HUES64 (cell line): Measurements from ENCODE around the gene ZNF785.

Experiments
- H3K27ac ChIP-seq: 2 replicates; pipeline ENCODE4 v1.7.0; 2013; ENCODE audit warnings: low read depth, low read length, inconsistent platforms
- H3K27me3 ChIP-seq: 2 replicates; pipeline ENCODE4 v1.6.1; 2013; ENCODE audit warnings: mild to moderate bottlenecking, low read length; ENCODE audit not compliant: insufficient read depth
- H3K36me3 ChIP-seq: 2 replicates; pipeline ENCODE4 v1.6.1; 2013; ENCODE audit warnings: mild to moderate bottlenecking, low read length; ENCODE audit not compliant: insufficient read depth
- H3K4me1 ChIP-seq: 2 replicates; pipeline ENCODE4 v1.6.1; 2013; ENCODE audit warnings: mild to moderate bottlenecking, low read length, moderate library complexity; ENCODE audit not compliant: insufficient read depth
- H3K4me3 ChIP-seq: 2 replicates; pipeline ENCODE4 v1.5.1; 2013; ENCODE audit warnings: mild to moderate bottlenecking, low read length, moderate library complexity
- H3K9ac ChIP-seq: 2 replicates; pipeline ENCODE4 v1.6.1; 2013; ENCODE audit warnings: mild to moderate bottlenecking, low read depth, low read length
- H3K9me3 ChIP-seq: 2 replicates; pipeline ENCODE4 v1.6.1; 2013; ENCODE audit warnings: low read depth, low read length; ENCODE audit not compliant: insufficient read depth
- WGBS: fragments of 150-250, 120-280 bp; methylation state at CpG from one replicate; pipeline ENCODE4 v1.1.7; 2013; ENCODE audit warnings: missing lambda C conversion rate; 5-methylcytosine and 5-hydroxymethylcytosine counted together

The ZNF785 gene

DNA sequence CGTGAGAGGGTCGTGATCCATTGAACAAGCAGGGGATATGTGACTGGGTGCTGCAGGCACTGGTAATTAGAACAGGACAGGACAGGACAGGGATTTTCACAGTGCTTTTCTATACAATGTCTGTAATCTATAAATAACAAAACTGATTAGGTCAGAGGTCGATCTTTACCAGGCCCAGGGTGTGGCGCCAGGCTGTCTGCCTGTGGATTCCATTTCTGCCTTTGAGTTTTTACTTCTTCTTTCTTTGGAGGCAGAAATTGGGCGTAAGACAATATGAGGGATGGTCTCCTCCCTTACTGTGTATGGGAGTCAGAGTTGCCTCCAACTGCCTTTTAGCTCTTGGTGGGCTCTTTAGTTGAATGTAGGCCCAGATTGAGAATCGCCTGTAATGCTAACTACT lies 25.8 kb downstream of the ZNF785 start:
- H3K27ac ChIP-seq, result no peak overlapping the region
- peaks cover 11% of the 10 kb centered on the region for H3K36me3 ChIP-seq
- H3K4me3 ChIP-seq, result no peak overlapping the region
- H3K9me3 ChIP-seq, result no peaks in the 10 kb centered on the region
- 96% methylated on average over 6 of the region's 6 CpGs for WGBS
- H3K27me3 ChIP-seq, result no peaks in the 10 kb centered on the region
- no peak overlapping the region for H3K9ac ChIP-seq
- no peaks in the 10 kb centered on the region for H3K4me1 ChIP-seq

DNA sequence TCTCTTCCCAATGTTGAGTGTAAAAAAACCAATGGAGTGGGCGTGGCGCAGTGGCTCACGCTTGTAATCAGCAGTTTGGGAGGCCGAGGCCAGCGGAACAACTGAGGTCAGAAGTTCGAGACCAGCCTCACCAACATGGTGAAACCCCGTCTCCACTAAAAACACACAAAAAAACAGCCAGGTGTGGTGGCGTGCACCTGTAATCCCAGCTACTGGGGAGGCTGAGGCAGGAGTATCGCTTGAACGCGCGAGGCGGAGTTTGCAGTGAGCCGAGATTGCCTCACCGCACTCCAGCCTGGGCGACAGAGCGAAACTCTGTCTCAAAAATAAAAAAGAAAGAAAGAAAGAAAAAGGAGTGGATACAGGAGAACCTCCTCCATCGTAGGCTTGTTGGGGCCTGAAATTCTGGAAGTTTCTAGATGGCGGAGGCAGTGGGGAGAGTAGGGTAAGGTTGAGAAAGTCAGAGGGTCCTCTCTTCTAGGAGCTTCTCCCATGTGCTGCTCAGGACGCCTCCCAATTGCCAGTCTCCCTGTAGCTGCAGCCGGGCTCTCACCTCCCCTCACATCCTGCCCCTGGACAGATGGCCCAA lies 26.6 kb downstream of the ZNF785 start:
- Histone ChIP-seq H3K4me1 (no peaks in the 10 kb centered on the region), H3K4me3 (peak overlapping the region; percentile 84), H3K27me3 (no peaks in the 10 kb centered on the region)

DNA sequence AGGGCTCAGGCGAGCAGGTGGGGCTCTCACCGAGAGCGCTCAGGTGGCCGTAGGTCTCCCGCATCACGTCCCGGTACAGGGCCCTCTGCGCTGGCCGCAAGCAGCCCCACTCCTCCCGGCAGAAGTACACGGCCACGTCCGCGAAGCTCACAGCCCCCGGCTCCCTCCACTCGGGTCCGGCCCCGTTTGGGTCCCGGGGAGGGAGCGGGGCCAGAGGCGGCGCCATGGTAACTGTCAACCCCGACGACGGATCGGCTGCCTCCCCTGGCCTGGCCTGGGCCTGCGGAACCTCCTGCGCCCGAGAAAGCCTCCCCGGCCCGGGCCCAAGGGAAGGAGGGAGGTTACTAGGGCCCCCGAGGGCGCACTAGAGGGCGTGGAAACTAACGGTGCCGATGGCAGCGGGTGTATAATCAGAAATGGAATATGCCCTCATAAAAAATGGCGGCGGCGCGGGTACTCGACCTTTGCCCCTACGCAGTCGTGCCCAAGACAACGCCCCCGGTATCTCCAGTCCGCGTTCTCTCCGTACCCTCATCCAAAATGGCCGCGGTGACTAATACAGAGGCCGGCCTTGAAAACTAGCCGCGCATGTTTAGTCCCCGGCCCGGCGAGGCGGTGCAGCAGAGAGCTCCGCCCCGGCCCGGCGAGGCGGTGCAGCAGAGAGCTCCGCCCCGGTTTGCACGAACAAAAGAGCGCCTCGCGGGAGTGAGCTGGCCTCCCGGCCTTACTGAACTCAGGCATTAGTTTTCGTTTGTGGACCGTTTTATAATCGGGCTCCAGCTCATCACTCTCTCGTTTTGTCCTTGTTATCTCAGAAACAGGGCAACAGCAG lies 27.3 kb downstream of the ZNF785 start, which contains the start of gene ZNF764:
TSS of gene ZNF764 (minus strand) at position 418 of the 832 bp plus-strand sequence. CDS start at position 226, 192 bp downstream.
- Histone ChIP-seq H3K4me1 (no peaks in the 10 kb centered on the region), H3K9me3 (no peaks in the 10 kb centered on the region), H3K36me3 (peaks cover 22% of the 10 kb centered on the region), H3K4me3 (peak within 1 kb of the TSS; percentile 84), H3K27me3 (no peaks in the 10 kb centered on the region), H3K27ac (peak within 1 kb of the TSS; percentile 91; the same call in 1 of the 2 replicates), H3K9ac (peak within 1 kb of the TSS; percentile 78)
- WGBS, result under 1% methylated on average over 74 of the region's 74 CpGs

More for the DNA sequence above, 26.6 kb downstream of the ZNF785 start:
- Histone ChIP-seq H3K27ac (peak overlapping the region; percentile 91; the same call in 1 of the 2 replicates), H3K9ac (peak overlapping the region; percentile 70), H3K36me3 (peaks cover 18% of the 10 kb centered on the region), H3K9me3 (no peaks in the 10 kb centered on the region)
- 87% methylated on average over 21 of the region's 21 CpGs for WGBS

DNA sequence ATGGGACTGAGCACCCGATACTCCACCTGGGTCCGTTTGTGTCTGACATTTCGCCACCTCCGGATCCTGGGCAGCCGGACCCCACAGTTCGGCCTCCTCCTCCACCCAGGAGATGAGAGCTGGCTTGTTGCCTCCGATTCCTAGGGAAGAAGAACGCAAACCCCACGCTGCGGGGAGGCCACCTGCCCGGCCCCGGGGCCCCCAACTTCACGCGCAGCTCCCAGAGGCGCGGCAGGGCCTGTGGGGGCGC lies 27.9 kb downstream of the ZNF785 start:
- peak overlapping the region; percentile 78 for H3K9ac ChIP-seq
- peak overlapping the region; percentile 91; the same call in 1 of the 2 replicates for H3K27ac ChIP-seq
- H3K4me1 ChIP-seq, result no peaks in the 10 kb centered on the region
- no peaks in the 10 kb centered on the region for H3K9me3 ChIP-seq
- WGBS, result 1% methylated on average over 17 of the region's 17 CpGs
- H3K36me3 ChIP-seq, result peaks cover 25% of the 10 kb centered on the region
- peak overlapping the region; percentile 84 for H3K4me3 ChIP-seq
- H3K27me3 ChIP-seq, result no peaks in the 10 kb centered on the region

DNA sequence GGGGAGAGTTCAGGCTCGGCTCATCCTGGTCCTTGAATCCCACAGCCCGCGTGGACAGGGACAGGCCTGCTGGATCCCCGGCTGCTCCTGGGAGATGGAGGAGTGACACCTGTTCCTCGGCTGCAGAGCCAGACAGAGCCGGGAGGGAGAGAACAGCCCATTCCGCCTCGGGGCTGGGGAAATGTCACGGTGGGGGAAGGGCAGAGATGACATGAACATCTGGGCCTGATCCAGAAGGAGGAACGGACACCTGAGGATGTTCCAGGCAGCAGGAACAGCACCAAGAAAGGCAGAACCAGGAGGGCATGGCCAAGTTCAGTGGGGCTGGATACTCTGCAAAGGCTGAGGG lies 29.4 kb downstream of the ZNF785 start:
- Histone ChIP-seq H3K4me3 (no peak overlapping the region), H3K36me3 (peaks cover 25% of the 10 kb centered on the region), H3K27ac (no peak overlapping the region), H3K27me3 (no peaks in the 10 kb centered on the region), H3K9ac (no peak overlapping the region), H3K4me1 (no peaks in the 10 kb centered on the region), H3K9me3 (no peaks in the 10 kb centered on the region)
- 75% methylated on average over 10 of the region's 10 CpGs for WGBS

DNA sequence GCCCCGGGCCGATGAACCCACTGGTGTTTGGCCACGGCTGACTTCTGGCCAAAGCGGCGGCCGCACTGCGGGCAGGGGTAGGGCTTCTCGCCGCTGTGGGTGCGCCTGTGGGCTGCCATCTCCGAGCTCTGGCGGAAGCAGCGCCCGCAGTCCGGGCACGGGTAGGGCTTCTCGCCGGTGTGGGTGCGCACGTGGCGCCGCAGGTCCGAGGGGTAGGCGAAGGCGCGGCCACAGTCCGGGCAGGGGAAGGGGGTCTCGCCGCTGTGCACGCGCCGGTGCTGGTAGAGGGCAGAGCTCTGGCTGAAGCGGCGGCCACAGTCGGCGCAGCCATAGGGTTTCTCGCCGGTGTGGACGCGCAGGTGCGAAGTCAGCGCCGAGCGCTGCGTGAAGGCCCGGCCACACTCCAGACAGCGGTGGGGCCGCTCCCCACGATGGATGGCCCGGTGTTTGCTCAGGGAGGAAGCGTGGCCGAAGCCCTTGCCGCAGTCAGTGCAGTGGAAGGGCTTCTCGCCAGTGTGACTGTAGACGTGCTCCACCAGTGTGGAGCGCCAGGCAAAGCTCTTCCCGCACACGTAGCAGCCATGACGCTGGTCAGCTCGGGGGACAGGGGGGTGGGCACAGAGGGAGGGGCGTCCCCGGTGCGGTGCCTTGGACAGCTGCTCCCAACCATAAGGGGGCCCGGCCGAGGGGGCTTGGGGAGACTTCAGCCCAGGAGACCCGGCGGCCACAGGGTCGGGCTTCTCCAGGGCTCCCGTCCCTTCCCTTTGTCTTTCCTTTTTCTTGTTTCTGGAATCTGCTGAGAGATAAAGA lies 30.0 kb downstream of the ZNF785 start:
- 97% methylated on average over 69 of the region's 69 CpGs for WGBS
- H3K4me3 ChIP-seq, result no peak overlapping the region
- H3K27ac ChIP-seq, result no peak overlapping the region
- no peak overlapping the region for H3K9ac ChIP-seq
- H3K9me3 ChIP-seq, result no peaks in the 10 kb centered on the region
- no peaks in the 10 kb centered on the region for H3K27me3 ChIP-seq
- H3K36me3 ChIP-seq, result peaks cover 25% of the 10 kb centered on the region
- H3K4me1 ChIP-seq, result no peaks in the 10 kb centered on the region

DNA sequence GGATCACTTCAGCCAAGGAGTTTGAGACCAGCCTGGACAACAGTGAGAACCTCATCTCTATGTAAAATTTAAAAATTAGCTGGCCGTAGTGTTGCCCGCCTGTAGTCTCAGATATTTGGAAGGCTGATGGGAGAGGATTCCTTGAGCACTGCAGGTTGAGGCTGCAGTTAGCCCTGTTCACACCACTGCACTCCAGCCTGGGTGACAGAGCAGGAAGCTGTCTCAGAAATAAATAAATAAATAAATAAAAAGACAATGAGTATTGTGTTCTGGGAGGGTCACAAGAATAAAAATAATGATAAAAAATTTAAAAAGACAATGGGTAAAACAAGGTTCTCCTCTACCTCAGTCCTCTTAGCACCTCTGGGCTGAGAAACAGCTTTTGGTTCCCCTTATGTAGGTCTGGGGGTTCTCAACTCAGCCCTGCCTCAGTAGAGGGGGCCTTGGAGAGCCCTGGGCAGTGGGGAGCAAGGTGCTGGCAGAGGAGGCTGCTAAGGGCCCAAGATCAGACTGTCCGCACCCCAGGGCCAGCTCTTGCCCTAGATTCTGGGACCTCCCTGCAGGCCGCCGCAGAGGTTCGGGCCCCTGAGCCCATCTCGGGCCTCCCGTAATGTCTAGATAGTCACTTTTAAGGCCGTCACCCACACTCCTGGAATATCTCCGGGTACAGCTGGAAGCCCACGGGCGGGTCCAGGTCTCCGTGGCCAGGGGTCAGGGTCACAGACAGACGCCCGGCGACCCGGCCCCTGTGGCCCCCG lies 30.8 kb downstream of the ZNF785 start:
- 95% methylated on average over 18 of the region's 18 CpGs for whole genome bisulfite sequencing
- H3K27ac ChIP-seq, result no peak overlapping the region
- no peaks in the 10 kb centered on the region for H3K9me3 ChIP-seq
- H3K4me3 ChIP-seq, result no peak overlapping the region
- no peak overlapping the region for H3K9ac ChIP-seq
- peaks cover 25% of the 10 kb centered on the region for H3K36me3 ChIP-seq
- H3K27me3 ChIP-seq, result no peaks in the 10 kb centered on the region
- no peaks in the 10 kb centered on the region for H3K4me1 ChIP-seq

DNA sequence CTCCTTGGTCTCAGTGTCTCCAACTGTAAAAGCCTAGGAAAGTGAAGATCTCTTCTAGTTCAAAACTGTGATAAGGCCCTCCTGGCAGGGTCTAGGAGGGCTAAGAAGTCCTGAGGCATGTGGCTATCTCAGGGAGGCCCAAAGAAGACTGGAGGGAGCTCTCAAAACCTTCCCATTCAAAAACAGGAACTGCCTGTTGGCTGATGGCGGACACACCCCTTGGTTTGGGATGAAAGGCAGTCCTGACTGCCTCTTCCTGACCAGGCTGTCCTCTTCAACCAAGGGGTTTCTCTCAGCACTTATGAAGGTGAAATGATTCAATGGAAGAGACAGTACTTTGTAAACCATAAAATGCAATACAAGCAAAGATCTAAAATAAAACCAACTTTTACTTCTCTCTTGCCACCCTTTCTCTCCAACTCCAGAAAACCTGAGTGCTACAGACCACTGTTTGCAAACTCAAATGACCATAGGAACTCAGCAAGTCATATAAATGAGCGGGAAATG lies 32.1 kb downstream of the ZNF785 start:
- H3K36me3 ChIP-seq, result peaks cover 25% of the 10 kb centered on the region
- H3K4me1 ChIP-seq, result 0 out of 2 replicates have a peak, but pooled peaks cover 5% of the 10 kb centered on the region
- no peaks in the 10 kb centered on the region for H3K9me3 ChIP-seq
- WGBS, result 88% methylated on average over 2 of the region's 2 CpGs
- no peak overlapping the region for H3K4me3 ChIP-seq
- H3K27ac ChIP-seq, result no peak overlapping the region
- H3K9ac ChIP-seq, result no peak overlapping the region
- H3K27me3 ChIP-seq, result no peaks in the 10 kb centered on the region

DNA sequence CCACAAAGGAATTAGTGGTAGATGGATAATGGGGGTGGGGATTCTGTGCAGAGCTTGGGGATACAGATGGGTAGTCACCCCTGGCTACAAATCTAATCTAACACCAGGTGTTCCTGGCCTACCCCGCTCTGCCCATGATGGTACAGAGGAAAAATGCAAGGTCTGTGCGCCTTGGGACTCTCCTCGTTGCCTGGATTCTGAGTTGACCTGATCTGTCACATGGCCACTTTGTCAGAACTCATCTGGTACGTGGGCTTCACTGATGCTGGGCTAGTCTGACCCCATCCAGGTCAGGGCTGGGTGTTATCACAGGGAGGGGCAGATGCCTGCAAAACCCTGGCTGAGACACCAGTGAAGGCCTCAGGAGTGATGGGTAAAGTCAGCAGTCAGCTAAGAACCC lies 32.5 kb downstream of the ZNF785 start:
- no peak overlapping the region for H3K9ac ChIP-seq
- H3K36me3 ChIP-seq, result peaks cover 25% of the 10 kb centered on the region

DNA sequence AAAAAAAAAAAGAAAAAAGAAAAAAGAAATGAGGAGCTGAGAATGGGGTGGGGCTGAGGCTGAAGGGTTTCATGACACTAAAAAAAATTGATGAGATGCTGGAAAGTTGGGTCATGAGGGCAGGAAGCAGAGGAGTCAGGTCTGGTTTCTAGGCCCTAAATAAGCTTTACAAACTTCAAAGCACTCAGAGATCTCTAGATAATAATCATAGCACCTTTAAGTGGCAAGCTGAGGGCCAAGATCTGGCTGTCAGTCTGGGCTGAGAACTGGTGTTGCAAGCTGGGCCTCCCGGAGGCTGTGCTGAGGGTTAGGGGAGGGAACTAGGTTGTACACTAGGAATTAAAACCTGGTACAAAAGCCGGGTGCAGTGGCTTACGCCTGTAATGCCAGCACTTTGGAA lies 33.7 kb downstream of the ZNF785 start:
- Histone ChIP-seq H3K4me1 (0 out of 2 replicates have a peak, but pooled peaks cover 6% of the 10 kb centered on the region), H3K27ac (no peak overlapping the region), H3K9me3 (no peaks in the 10 kb centered on the region), H3K27me3 (no peaks in the 10 kb centered on the region), H3K9ac (no peak overlapping the region), H3K4me3 (no peak overlapping the region), H3K36me3 (peaks cover 25% of the 10 kb centered on the region)
- 95% methylated on average over 3 of the region's 3 CpGs for WGBS

More for the DNA sequence above, 32.5 kb downstream of the ZNF785 start:
- Histone ChIP-seq H3K9me3 (no peaks in the 10 kb centered on the region), H3K27me3 (no peaks in the 10 kb centered on the region), H3K4me3 (no peak overlapping the region), H3K27ac (no peak overlapping the region), H3K4me1 (0 out of 2 replicates have a peak, but pooled peaks cover 6% of the 10 kb centered on the region)
- WGBS, result 94% methylated on average over 4 of the region's 4 CpGs
